ENCODE data around the gene ARID5B. TPM values are rescaled to one million over a fixed set of nuclear protein-coding genes. Genes with fewer than 3 reads are reported as not detected.

The ARID5B gene
- total RNA-seq, 1 experiment from 2014 or later: 0.04 TPM

- Histone ChIP-seq H3T11ph (ENCODE audit: low read length) (no peak overlapping the region), H3K27me3 (ENCODE audit: insufficient read depth, low read length) (no peaks in the 10 kb centered on the region), H3K9ac (ENCODE audit: extremely low read depth, insufficient read length, low read length) (no peak overlapping the region), H3K23me2 (ENCODE audit: insufficient read length, low read depth, low read length, poor library complexity, severe bottlenecking) (no peaks in the 10 kb centered on the region), H2BK20ac (ENCODE audit: low read depth, low read length, poor library complexity, severe bottlenecking) (no peak overlapping the region), H2AFZ (ENCODE audit: low read length) (no peak overlapping the region), H3K4me1 (ENCODE audit: insufficient read depth, low read length) (no peaks in the 10 kb centered on the region), H2BK5ac (ENCODE audit: insufficient read length, low read length) (no peak overlapping the region), H3K79me1 (ENCODE audit: insufficient read depth, low read depth, low read length, poor library complexity, severe bottlenecking) (no peaks in the 10 kb centered on the region), H3K79me2 (ENCODE audit: insufficient read depth, low read length) (no peaks in the 10 kb centered on the region), H2BK120ac (ENCODE audit: low read depth, low read length, poor library complexity, severe bottlenecking) (no peak overlapping the region), H4K91ac (ENCODE audit: insufficient read length, low read depth, low read length) (no peak overlapping the region), H3K4ac (ENCODE audit: low read depth, low read length) (no peak overlapping the region), H3K27ac (ENCODE audit: insufficient read length, low read depth, low read length) (no peak overlapping the region), H3K4me2 (ENCODE audit: insufficient read depth, insufficient read length, low read length) (no peak overlapping the region), H3K14ac (ENCODE audit: insufficient read depth, low read length) (no peak overlapping the region), H2BK15ac (ENCODE audit: low read depth, low read length) (no peak overlapping the region), H3K18ac (ENCODE audit: insufficient read length, low read depth, low read length) (no peak overlapping the region), H4K20me1 (ENCODE audit: control insufficient read depth, insufficient read depth, insufficient read length) (no peaks in the 10 kb centered on the region), H3K56ac (ENCODE audit: insufficient read length, low read depth, low read length) (no peak overlapping the region), H3K23ac (ENCODE audit: insufficient read length, low read depth, low read length) (no peak overlapping the region), H4K5ac (ENCODE audit: insufficient read length, low read depth, low read length) (no peak overlapping the region), H2AK5ac (ENCODE audit: insufficient read length, low read length) (no peak overlapping the region), H4K8ac (replicated peaks; ENCODE audit: insufficient read length, low read depth, low read length) (no peak overlapping the region), H3K9me3 (ENCODE audit: control insufficient read depth, low read depth, low read length) (no peaks in the 10 kb centered on the region), H2BK12ac (ENCODE audit: insufficient read length, low read depth, low read length) (no peak overlapping the region)
- TF ChIP-seq, protein P1, sequence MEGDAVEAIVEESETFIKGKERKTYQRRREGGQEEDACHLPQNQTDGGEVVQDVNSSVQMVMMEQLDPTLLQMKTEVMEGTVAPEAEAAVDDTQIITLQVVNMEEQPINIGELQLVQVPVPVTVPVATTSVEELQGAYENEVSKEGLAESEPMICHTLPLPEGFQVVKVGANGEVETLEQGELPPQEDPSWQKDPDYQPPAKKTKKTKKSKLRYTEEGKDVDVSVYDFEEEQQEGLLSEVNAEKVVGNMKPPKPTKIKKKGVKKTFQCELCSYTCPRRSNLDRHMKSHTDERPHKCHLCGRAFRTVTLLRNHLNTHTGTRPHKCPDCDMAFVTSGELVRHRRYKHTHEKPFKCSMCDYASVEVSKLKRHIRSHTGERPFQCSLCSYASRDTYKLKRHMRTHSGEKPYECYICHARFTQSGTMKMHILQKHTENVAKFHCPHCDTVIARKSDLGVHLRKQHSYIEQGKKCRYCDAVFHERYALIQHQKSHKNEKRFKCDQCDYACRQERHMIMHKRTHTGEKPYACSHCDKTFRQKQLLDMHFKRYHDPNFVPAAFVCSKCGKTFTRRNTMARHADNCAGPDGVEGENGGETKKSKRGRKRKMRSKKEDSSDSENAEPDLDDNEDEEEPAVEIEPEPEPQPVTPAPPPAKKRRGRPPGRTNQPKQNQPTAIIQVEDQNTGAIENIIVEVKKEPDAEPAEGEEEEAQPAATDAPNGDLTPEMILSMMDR (conservative IDR thresholded peaks at IDR 0.05): no peak
- DNase-seq: no peak
- no peaks in the 10 kb centered on the region for H3K27me3 Mint-ChIP-seq (ENCODE audit: low read depth)
- H3K4me3 Mint-ChIP-seq: no peak overlapping the region
- no peaks in the 10 kb centered on the region for H3K4me1 Mint-ChIP-seq
- no peaks in the 10 kb centered on the region for H3K9me3 Mint-ChIP-seq
- no peak overlapping the region for H3K27ac Mint-ChIP-seq
- H3K36me3 Mint-ChIP-seq (ENCODE audit: insufficient read depth in 1 of 3, low read depth in 3 of 3): no peaks in the 10 kb centered on the region
- WGBS (ENCODE audit: extremely low coverage, insufficient read length, low lambda C conversion rate): no CpG with 5 or more reads among the region's 6 CpGs
These were observed 110.8 kb downstream of the ARID5B start for GRCh38 chr10:62012318-62012717.
